Fibroblast of gingiva (primary cell): Measurements from ENCODE around the gene MID1.
A peak's percentile ranks its signal among the peaks of the same experiment; 100 is the strongest.

Experiments
- DNase-seq: peaks from one replicate; pipeline ENCODE4 v3.0.0-alpha.2; 2011; ENCODE audit warnings: low read depth

MID1 gene

GRCh38 chrX:10620121-10620699 lies at the start of gene MID1:
TSS of gene MID1 (minus strand) at chrX:10620585. CDS start at chrX:10567547, 53,038 bp downstream.
- peak; percentile 80 for DNase-seq

GRCh38 chrX:10667143-10667542 lies 46.8 kb upstream of the MID1 start:
- no peak for DNase-seq

GRCh38 chrX:10666102-10666501 lies 45.7 kb upstream of the MID1 start:
- no peak for DNase-seq

GRCh38 chrX:10665681-10666080 lies 45.3 kb upstream of the MID1 start:
- no peak for DNase-seq

- DNase-seq, result no peak
Observed at GRCh38 chrX:10660171-10660570, 39.8 kb upstream of the MID1 start.

- DNase-seq, result no peak
Observed at GRCh38 chrX:10656214-10656613, 35.8 kb upstream of the MID1 start.

GRCh38 chrX:10654960-10655359 lies 34.6 kb upstream of the MID1 start:
- DNase-seq, result no peak

- no peak for DNase-seq
Observed at GRCh38 chrX:10653302-10653701, 32.9 kb upstream of the MID1 start.

- peak; percentile 68 for DNase-seq
Observed at GRCh38 chrX:10649265-10649664, 28.9 kb upstream of the MID1 start.

GRCh38 chrX:10648614-10649013 lies 28.2 kb upstream of the MID1 start:
- peak; percentile 82 for DNase-seq

GRCh38 chrX:10636851-10637250 lies 16.5 kb upstream of the MID1 start:
- peak; percentile 22 for DNase-seq

GRCh38 chrX:10636337-10636736 lies 16.0 kb upstream of the MID1 start:
- DNase-seq, result peak; percentile 56

GRCh38 chrX:10634392-10635161 lies 14.2 kb upstream of the MID1 start:
- peak; percentile 51 for DNase-seq

- DNase-seq, result peak; percentile 74
Observed at GRCh38 chrX:10633722-10634121, 13.3 kb upstream of the MID1 start.

GRCh38 chrX:10631416-10632145 lies 11.2 kb upstream of the MID1 start:
- no peak for DNase-seq

GRCh38 chrX:10630320-10630719 lies 9.9 kb upstream of the MID1 start:
- no peak for DNase-seq

- DNase-seq, result no peak
Observed at GRCh38 chrX:10629905-10630304, 9.5 kb upstream of the MID1 start.

GRCh38 chrX:10628906-10629305 lies 8.5 kb upstream of the MID1 start:
- no peak for DNase-seq

GRCh38 chrX:10622197-10622596 lies 1.8 kb upstream of the MID1 start:
- DNase-seq, result no peak

- DNase-seq, result no peak
Observed at GRCh38 chrX:10619425-10620046, 849 bp downstream of the MID1 start.

- DNase-seq, result no peak
Observed at GRCh38 chrX:10618961-10619360, 1.4 kb downstream of the MID1 start.

GRCh38 chrX:10617999-10618351 lies 2.4 kb downstream of the MID1 start:
- no peak for DNase-seq
